ENCODE measurements around the gene SH3GL1. TPM values are rescaled to one million over a fixed set of nuclear protein-coding genes. Genes with fewer than 3 reads are reported as not detected.
A peak's percentile ranks its signal among the peaks of the same experiment; 100 is the strongest.
"Not testable (repeated sequence)": the region's sequence is repeated elsewhere in the genome, so short reads cannot be mapped to it uniquely, and the experiment has no call there.

SH3GL1 gene
- total and polyA plus RNA-seq, 4 donors = 14.3 to 105 (median 73.9) TPM

DNA sequence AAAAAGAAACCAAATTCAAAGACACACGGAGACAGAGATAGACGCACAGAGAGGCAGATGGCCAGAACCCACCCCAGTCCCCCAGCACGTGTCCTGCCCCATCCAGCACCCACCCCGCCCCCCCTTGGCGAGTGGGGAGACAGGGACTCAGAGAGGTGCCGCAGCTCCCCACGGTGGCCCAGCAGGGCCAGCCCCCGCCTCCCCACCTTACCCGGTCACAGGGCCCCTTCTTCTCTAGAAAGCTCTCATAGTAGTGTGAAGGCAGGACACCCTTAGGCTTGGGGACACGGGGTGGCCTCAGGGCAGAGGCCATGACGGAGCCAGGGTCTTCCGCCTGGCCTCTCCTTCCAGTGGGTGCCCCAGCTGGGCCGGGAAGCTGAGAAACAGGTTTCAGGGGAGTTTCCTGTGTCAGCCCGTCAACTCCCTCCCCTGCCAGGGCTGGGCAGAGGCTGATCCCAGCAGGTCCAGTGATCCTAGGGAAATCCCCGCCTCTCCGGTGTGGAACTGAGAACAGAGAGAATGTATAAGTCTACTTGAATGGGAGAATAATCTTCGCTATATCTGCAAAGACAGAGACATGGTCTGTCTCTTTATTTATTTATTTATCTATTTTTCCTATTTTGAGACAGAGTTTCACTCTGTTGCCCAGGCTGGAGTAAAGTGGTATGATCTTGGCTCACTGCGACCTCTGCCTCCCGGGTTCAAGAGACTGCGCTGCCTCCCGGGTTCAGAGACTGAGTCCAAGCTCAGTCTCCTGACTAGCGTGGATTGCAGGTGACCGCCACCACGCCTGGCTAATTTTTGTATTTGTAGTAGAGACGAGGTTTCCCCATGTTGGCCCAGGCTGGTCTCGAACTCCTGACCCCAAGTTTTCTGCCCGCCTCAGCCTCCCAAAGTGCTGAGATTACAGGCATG is 61.6 kb downstream of the SH3GL1 start, which contains the start of gene STAP2:
STAP2 (minus strand) TSS at position 387 of the 915 bp plus-strand sequence; CDS start at position 313, 74 bp downstream.
- Histone ChIP-seq H3K4me3 (ENCODE audit: low read depth, low read length) (peak within 1 kb of the TSS; percentile 42), H3K27ac (ENCODE audit: low read depth, low read length) (peak within 1 kb of the TSS; percentile 73), H3K36me3 (ENCODE audit: control insufficient read depth, insufficient read depth, low read length) (no peaks in the 10 kb centered on the region), H3K4me1 (ENCODE audit: control insufficient read depth, insufficient read depth, low read length) (peaks cover 25% of the 10 kb centered on the region), H3K9me3 (ENCODE audit: control insufficient read depth, insufficient read depth, low read length) (no peaks in the 10 kb centered on the region), H3K27me3 (ENCODE audit: control insufficient read depth, insufficient read depth, low read length) (no peaks in the 10 kb centered on the region)
- WGBS (ENCODE audit: insufficient coverage) = 63% methylated on average over 15 of the region's 27 CpGs
- DNase-seq (ENCODE audit: low read depth in 4 of 6, low spot score in 6 of 6) = no peak

DNA sequence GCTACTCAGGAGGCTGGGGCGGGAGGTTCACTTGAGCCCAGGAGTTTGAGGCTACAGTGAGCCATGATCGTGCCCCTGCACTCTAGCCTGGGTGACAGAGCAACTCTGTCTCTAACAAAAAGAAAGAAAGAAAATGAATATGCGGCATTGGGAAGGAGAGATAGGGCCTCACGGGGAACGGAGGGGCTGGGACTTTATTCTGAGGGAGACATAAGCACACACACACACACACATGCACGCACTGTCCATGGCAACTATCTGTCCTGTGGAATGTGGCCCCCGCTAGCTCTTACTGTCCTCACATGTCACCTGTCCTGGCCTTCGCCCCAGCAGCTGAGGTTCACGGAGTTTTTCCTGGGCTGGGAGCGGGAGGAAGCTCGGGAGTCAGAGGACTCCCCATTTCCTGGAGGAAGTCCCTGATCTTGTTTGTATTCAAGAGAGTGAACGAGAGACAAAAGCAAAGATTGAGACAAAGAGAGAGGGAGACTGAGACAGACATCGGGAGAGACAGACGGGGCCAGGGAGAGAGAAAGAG is 62.4 kb downstream of the SH3GL1 start:
- Histone ChIP-seq H3K4me1 (ENCODE audit: control insufficient read depth, insufficient read depth, low read length) (peaks cover 25% of the 10 kb centered on the region), H3K36me3 (ENCODE audit: control insufficient read depth, insufficient read depth, low read length) (no peaks in the 10 kb centered on the region), H3K27ac (ENCODE audit: low read depth, low read length) (peak overlapping the region; percentile 73), H3K27me3 (ENCODE audit: control insufficient read depth, insufficient read depth, low read length) (no peaks in the 10 kb centered on the region), H3K9me3 (ENCODE audit: control insufficient read depth, insufficient read depth, low read length) (no peaks in the 10 kb centered on the region), H3K4me3 (ENCODE audit: low read depth, low read length) (peak overlapping the region; percentile 42)
- 18% methylated on average over 11 of the region's 14 CpGs for WGBS (ENCODE audit: insufficient coverage)
- peak in 2 of 6 donors; percentile 43 to 53 for DNase-seq (ENCODE audit: low read depth in 4 of 6, low spot score in 6 of 6)

- Histone ChIP-seq H3K9me3 (ENCODE audit: control insufficient read depth, insufficient read depth, low read length) (no peaks in the 10 kb centered on the region), H3K27me3 (ENCODE audit: control insufficient read depth, insufficient read depth, low read length) (no peaks in the 10 kb centered on the region), H3K27ac (ENCODE audit: low read depth, low read length) (no peak overlapping the region), H3K4me3 (ENCODE audit: low read depth, low read length) (no peak overlapping the region), H3K4me1 (ENCODE audit: control insufficient read depth, insufficient read depth, low read length) (peaks cover 15% of the 10 kb centered on the region), H3K36me3 (ENCODE audit: control insufficient read depth, insufficient read depth, low read length) (no peaks in the 10 kb centered on the region)
- no peak for DNase-seq (ENCODE audit: low read depth in 4 of 6, low spot score in 6 of 6)
- WGBS (ENCODE audit: insufficient coverage) = 97% methylated on average over 7 of the region's 7 CpGs
Measured at GRCh38 chr19:4334929-4335570, 65.3 kb downstream of the SH3GL1 start.

DNA sequence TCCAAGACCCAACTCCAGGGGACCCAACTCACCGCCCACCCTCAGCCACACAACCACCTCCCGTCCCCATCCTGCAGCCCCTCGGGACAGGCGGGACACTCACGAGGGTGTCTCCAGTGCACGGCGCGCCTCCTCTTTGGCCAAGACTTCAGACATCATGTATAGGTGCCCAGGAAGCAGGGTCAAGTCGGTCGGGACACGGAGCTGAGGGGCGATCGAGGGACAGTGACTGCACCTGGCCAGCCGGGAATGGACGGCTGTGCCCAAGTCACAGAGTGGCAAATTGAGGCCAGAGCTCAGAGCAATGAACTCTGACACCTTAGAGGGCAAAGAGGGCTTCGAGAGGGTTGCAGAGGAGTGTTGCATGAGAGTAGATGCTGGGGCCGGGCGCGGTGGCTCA is 70.5 kb downstream of the SH3GL1 start:
- no peak overlapping the region for H3K27ac ChIP-seq (ENCODE audit: low read depth, low read length)
- WGBS (ENCODE audit: insufficient coverage) = 92% methylated on average over 18 of the region's 19 CpGs

DNA sequence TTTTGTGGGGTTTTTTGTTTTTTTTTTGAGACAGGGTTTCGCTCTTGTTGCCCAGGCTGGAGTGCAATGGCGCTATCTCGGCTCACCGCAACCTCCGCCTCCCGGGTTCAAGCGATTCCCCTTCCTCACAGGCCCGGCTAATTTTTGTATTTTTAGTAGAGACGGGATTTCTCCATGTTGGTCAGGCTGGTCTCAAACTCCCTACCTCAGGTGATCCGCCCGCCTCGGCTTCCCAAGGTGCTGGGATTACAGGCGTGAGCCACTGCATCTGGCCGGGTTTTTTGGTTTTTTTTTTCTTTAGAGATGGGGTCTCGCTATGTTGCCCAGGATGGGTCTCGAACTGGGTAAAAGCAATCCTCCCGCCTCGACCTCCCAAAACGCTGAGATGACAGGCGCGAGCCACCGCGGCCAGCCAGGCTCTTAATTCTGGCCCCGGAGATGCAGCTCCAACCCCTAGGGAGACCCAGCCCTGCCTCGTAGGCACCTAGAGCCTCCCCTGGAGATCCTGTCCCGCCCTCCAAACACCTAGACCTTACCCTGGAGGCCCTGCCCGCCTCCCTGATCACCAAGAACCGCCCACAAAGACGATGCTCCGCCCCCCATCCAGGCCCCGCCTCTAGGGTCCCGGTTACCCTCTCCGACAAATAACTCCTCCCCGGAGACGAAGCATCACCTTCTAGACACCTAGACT is 71.2 kb downstream of the SH3GL1 start:
- H3K27me3 ChIP-seq (ENCODE audit: control insufficient read depth, insufficient read depth, low read length); H3K36me3 ChIP-seq (ENCODE audit: control insufficient read depth, insufficient read depth, low read length); H3K27ac ChIP-seq (ENCODE audit: low read depth, low read length); H3K9me3 ChIP-seq (ENCODE audit: control insufficient read depth, insufficient read depth, low read length); DNase-seq (ENCODE audit: low read depth in 4 of 6, low spot score in 6 of 6): not testable (repeated sequence)
- WGBS (ENCODE audit: insufficient coverage) = 29% methylated on average over 23 of the region's 35 CpGs
- Histone ChIP-seq H3K4me3 (ENCODE audit: low read depth, low read length) (peak overlapping the region; percentile 74), H3K4me1 (ENCODE audit: control insufficient read depth, insufficient read depth, low read length) (peaks cover 29% of the 10 kb centered on the region)

More for the DNA sequence above, 70.5 kb downstream of the SH3GL1 start:
- Histone ChIP-seq H3K4me1 (ENCODE audit: control insufficient read depth, insufficient read depth, low read length) (peaks cover 29% of the 10 kb centered on the region), H3K4me3 (ENCODE audit: low read depth, low read length) (no peak overlapping the region), H3K9me3 (ENCODE audit: control insufficient read depth, insufficient read depth, low read length) (no peaks in the 10 kb centered on the region), H3K27me3 (ENCODE audit: control insufficient read depth, insufficient read depth, low read length) (peaks cover 6% of the 10 kb centered on the region), H3K36me3 (ENCODE audit: control insufficient read depth, insufficient read depth, low read length) (peaks cover 2% of the 10 kb centered on the region)
- DNase-seq (ENCODE audit: low read depth in 4 of 6, low spot score in 6 of 6) = no peak

GRCh38 chr19:4328243-4328990 is 71.9 kb downstream of the SH3GL1 start:
- WGBS (ENCODE audit: insufficient coverage) = 0% methylated on average over 41 of the region's 49 CpGs
- Histone ChIP-seq H3K4me1 (ENCODE audit: control insufficient read depth, insufficient read depth, low read length) (peaks cover 29% of the 10 kb centered on the region), H3K4me3 (ENCODE audit: low read depth, low read length) (peak overlapping the region; percentile 74), H3K27me3 (ENCODE audit: control insufficient read depth, insufficient read depth, low read length) (peaks cover 6% of the 10 kb centered on the region), H3K27ac (ENCODE audit: low read depth, low read length) (peak overlapping the region; percentile 16), H3K36me3 (ENCODE audit: control insufficient read depth, insufficient read depth, low read length) (peaks cover 13% of the 10 kb centered on the region), H3K9me3 (ENCODE audit: control insufficient read depth, insufficient read depth, low read length) (no peaks in the 10 kb centered on the region)
- DNase-seq (ENCODE audit: low read depth in 4 of 6, low spot score in 6 of 6) = peak; percentile 87 to 99 (median 95)

- H3K27ac ChIP-seq (ENCODE audit: low read depth, low read length) = peak overlapping the region; percentile 16
- DNase-seq (ENCODE audit: low read depth in 4 of 6, low spot score in 6 of 6) = no peak
Measured at GRCh38 chr19:4327877-4328242, 72.5 kb downstream of the SH3GL1 start.

GRCh38 chr19:4327252-4327876 is 73.0 kb downstream of the SH3GL1 start:
- Histone ChIP-seq H3K4me3 (ENCODE audit: low read depth, low read length) (peak overlapping the region; percentile 28), H3K27ac (ENCODE audit: low read depth, low read length) (no peak overlapping the region), H3K27me3 (ENCODE audit: control insufficient read depth, insufficient read depth, low read length) (peaks cover 6% of the 10 kb centered on the region), H3K36me3 (ENCODE audit: control insufficient read depth, insufficient read depth, low read length) (peaks cover 23% of the 10 kb centered on the region), H3K4me1 (ENCODE audit: control insufficient read depth, insufficient read depth, low read length) (peaks cover 29% of the 10 kb centered on the region), H3K9me3 (ENCODE audit: control insufficient read depth, insufficient read depth, low read length) (no peaks in the 10 kb centered on the region)
- DNase-seq (ENCODE audit: low read depth in 4 of 6, low spot score in 6 of 6) = peak in 2 of 6 donors; percentile 71 to 82
- WGBS (ENCODE audit: insufficient coverage) = under 1% methylated on average over 28 of the region's 30 CpGs

More at GRCh38 chr19:4327877-4328242, 72.5 kb downstream of the SH3GL1 start:
- 3% methylated on average over 12 of the region's 13 CpGs for WGBS (ENCODE audit: insufficient coverage)
- H3K36me3 ChIP-seq (ENCODE audit: control insufficient read depth, insufficient read depth, low read length) = peaks cover 18% of the 10 kb centered on the region
- H3K27me3 ChIP-seq (ENCODE audit: control insufficient read depth, insufficient read depth, low read length) = peaks cover 6% of the 10 kb centered on the region
- no peaks in the 10 kb centered on the region for H3K9me3 ChIP-seq (ENCODE audit: control insufficient read depth, insufficient read depth, low read length)
- peak overlapping the region; percentile 28 for H3K4me3 ChIP-seq (ENCODE audit: low read depth, low read length)
- H3K4me1 ChIP-seq (ENCODE audit: control insufficient read depth, insufficient read depth, low read length) = peaks cover 29% of the 10 kb centered on the region

Data from spinal cord (tissue), 10 donors.